A673 (cell line): ENCODE measurements around the gene WT1. TPM values are rescaled to one million over a fixed set of nuclear protein-coding genes. Genes with fewer than 3 reads are reported as not detected.
A peak's percentile ranks its signal among the peaks of the same experiment; 100 is the strongest.

Source experiments
- BruUV-seq: library from RNA; stranded (reverse); fragments of 400-500 nt; replicated peaks from 2 replicates; lab custom pipeline; 2021; lab: Mats Ljungman, UMichigan
- CTCF ChIA-PET: fragments of 300-600 bp; sonication (Branson Sonifier 250); formaldehyde crosslinking; loops from one replicate; lab custom pipeline; 2022; ENCODE audit warnings: antibody characterized with exemption; lab: Charles Lee
- POLR2A ChIA-PET: fragments of 300-600 bp; sonication (Branson Sonifier 250); formaldehyde crosslinking; loops from one replicate; lab custom pipeline; 2022; ENCODE audit warnings: antibody characterized with exemption; ENCODE audit not compliant: low non-redundant PET; lab: Charles Lee
- DNase-seq: peaks from one replicate; pipeline ENCODE4 v3.0.0-alpha.2; 2015; ENCODE audit warnings: low spot score
- H3K27ac ChIP-seq: fragments of 200-600 bp; sonication (generic); 2 replicates; pipeline ENCODE4 v1.5.1; 2016; ENCODE audit warnings: mixed run types, low read depth, mild to moderate bottlenecking, mixed read lengths, antibody characterized with exemption, low read length; ENCODE audit not compliant: poor library complexity, severe bottlenecking
- H3K27me3 ChIP-seq: fragments of 200-600 bp; sonication (generic); replicated peaks from 2 replicates; pipeline ENCODE4 v1.6.1; 2017; ENCODE audit warnings: mixed run types, low read depth, mild to moderate bottlenecking, mixed read lengths, antibody characterized with exemption, low read length; ENCODE audit not compliant: insufficient read depth, poor library complexity
- H3K36me3 ChIP-seq: fragments of 200-600 bp; sonication (generic); 2 replicates; pipeline ENCODE4 v1.6.1; 2016; ENCODE audit warnings: mixed run types, mild to moderate bottlenecking, mixed read lengths, antibody characterized with exemption, low read length; ENCODE audit not compliant: insufficient read depth, poor library complexity, severe bottlenecking
- H3K4me1 ChIP-seq: fragments of 200-600 bp; sonication (generic); 2 replicates; pipeline ENCODE4 v1.6.1; 2017; ENCODE audit warnings: mixed run types, mild to moderate bottlenecking, mixed read lengths, antibody characterized with exemption, low read length; ENCODE audit not compliant: insufficient read depth, poor library complexity, severe bottlenecking
- H3K4me3 ChIP-seq: fragments of 200-600 bp; sonication (generic); 2 replicates; pipeline ENCODE4 v1.5.1; 2016; ENCODE audit warnings: low read depth, mixed run types, mild to moderate bottlenecking, mixed read lengths, low read length; ENCODE audit not compliant: poor library complexity, severe bottlenecking
- H3K9me3 ChIP-seq: fragments of 200-600 bp; sonication (generic); 2 replicates; pipeline ENCODE4 v1.6.1; 2016; ENCODE audit warnings: mixed run types, low read depth, mild to moderate bottlenecking, mixed read lengths, antibody characterized with exemption, low read length; ENCODE audit not compliant: poor library complexity, severe bottlenecking
- EZH2 ChIP-seq: fragments of 200-600 bp; sonication (generic); IDR thresholded peaks from 2 replicates; pipeline ENCODE4 v1.6.1; 2017; ENCODE audit warnings: borderline replicate concordance, low read depth, mild to moderate bottlenecking, mixed read lengths, antibody characterized with exemption, low read length; ENCODE audit not compliant: poor library complexity, severe bottlenecking
- intact Hi-C: fragments of 100-400 bp; cut with micrococcal nuclease; formaldehyde crosslinking; loops from one replicate; pipeline ENCODE4 v1.10.0; 2022; ENCODE audit not compliant: unreplicated experiment
- total RNA-seq: library from RNA; stranded (reverse); gene quantifications from 2 replicates; pipeline ENCODE4 v1.2.3, GENCODE V29; 2021
- TF ChIP-seq, protein P1 (sequence below): fragments of 300-800, 200-600 bp; sonication (generic); conservative IDR thresholded peaks from 2 replicates; pipeline ENCODE4 v1.5.1; 2017; ENCODE audit warnings: low read depth, mild to moderate bottlenecking, antibody characterized with exemption, low read length, moderate library complexity, mixed read lengths

Gene WT1
- total RNA-seq, 1 experiment from 2014 or later = 10.4 TPM

DNA sequence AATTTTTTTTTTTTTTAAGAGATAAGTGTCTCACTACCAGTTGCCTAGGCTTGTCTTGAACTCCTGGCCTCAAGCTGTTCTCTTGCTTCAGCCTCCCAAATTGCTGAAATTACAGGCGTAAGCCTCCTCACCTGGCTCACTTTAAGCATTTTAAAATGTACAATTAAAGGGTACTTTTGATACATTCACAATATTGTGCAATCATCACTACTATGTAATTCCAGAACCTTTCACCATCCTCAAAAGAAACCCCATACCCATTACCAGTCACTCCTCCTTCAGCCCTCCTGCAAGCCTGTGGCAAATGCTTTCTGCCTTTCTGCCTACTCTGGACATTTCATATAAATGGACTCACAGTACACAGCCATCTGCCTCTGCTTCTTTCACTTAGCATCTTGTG is 34.5 kb upstream of the WT1 start:
- intact Hi-C loops = no loop called here
- H3K27ac ChIP-seq = no peak overlapping the region
- H3K27me3 ChIP-seq = peaks cover 60% of the 10 kb centered on the region
- no TSS peak for BruUV-seq
- DNase-seq = no peak
- H3K4me3 ChIP-seq = no peak overlapping the region
- ChIA-PET CTCF (no interaction called here), POLR2A (no interaction called here)
- no peaks in the 10 kb centered on the region for H3K9me3 ChIP-seq
- H3K4me1 ChIP-seq = peaks cover 8% of the 10 kb centered on the region
- TF ChIP-seq EZH2 = no peak
- TF ChIP-seq, protein P1, sequence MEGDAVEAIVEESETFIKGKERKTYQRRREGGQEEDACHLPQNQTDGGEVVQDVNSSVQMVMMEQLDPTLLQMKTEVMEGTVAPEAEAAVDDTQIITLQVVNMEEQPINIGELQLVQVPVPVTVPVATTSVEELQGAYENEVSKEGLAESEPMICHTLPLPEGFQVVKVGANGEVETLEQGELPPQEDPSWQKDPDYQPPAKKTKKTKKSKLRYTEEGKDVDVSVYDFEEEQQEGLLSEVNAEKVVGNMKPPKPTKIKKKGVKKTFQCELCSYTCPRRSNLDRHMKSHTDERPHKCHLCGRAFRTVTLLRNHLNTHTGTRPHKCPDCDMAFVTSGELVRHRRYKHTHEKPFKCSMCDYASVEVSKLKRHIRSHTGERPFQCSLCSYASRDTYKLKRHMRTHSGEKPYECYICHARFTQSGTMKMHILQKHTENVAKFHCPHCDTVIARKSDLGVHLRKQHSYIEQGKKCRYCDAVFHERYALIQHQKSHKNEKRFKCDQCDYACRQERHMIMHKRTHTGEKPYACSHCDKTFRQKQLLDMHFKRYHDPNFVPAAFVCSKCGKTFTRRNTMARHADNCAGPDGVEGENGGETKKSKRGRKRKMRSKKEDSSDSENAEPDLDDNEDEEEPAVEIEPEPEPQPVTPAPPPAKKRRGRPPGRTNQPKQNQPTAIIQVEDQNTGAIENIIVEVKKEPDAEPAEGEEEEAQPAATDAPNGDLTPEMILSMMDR = no peak
- no peaks in the 10 kb centered on the region for H3K36me3 ChIP-seq

DNA sequence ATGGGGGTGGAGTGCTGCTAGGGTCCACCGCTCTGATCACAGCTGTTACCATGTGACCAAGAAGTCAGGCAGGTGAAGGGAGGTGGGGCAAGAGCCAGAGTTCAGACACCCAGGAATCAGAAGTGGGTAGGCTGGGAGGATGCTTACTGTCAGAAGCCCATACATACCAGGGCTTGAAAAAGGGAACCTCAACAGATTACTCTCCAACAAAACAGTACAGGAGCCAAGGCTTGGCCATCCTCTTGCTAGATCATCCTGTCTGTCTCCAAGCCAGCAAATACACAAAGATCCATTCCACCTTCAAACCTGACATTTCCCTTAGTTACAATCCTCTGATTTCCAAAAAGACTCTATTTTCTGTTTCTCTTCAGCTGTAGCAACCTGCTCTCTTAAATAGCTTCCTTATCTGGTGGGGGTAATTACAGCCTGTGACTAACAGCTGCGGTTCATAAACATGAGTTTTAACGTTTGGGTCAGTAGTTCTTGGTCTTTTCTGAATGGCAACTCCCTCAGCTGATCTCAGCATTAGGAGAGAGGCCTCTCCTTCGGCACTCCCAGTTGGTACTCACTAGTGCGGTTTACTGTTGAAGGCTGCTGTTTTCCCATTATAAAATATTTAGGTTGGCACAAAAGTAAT is 31.1 kb upstream of the WT1 start:
- DNase-seq = no peak
- H3K4me3 ChIP-seq = no peak overlapping the region
- ChIA-PET CTCF (no interaction called here), POLR2A (interaction anchor here (0.6 kb wide), 1 partner anchor 665 kb away, joined by 3 read pairs; no protein-coding TSS in a partner anchor)
- no peak for TF ChIP-seq EZH2
- TF ChIP-seq, protein P1 = no peak
- H3K27me3 ChIP-seq = peaks cover 46% of the 10 kb centered on the region
- intact Hi-C loops = no loop called here
- BruUV-seq = no TSS peak
- no peaks in the 10 kb centered on the region for H3K4me1 ChIP-seq
- H3K36me3 ChIP-seq = no peaks in the 10 kb centered on the region
- no peaks in the 10 kb centered on the region for H3K9me3 ChIP-seq
- no peak overlapping the region for H3K27ac ChIP-seq

DNA sequence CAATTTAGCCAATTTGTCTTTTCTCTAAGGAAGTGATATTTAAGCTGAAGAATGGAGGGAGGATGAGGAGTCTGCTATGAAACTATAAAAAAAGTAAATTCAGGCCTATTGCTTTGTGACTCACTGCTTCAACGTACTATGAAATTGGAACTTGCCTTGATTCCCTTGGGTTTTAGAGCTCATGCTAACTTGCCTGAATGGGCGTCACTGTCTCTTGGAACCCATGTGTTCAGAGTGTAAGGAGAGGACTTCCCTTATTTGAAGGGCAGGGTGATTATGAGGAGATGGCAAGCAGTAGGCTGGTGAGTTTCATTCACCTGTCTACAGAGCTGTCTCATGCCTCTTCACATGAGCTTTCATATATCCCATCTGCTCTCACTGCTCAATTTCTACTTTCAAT is 28.7 kb upstream of the WT1 start:
- POLR2A ChIA-PET = no interaction called here
- CTCF ChIA-PET = interaction anchor here (1.1 kb wide), 1 partner anchor 141 kb away, joined by 3 read pairs; no protein-coding TSS in a partner anchor

More for the DNA sequence above, 28.7 kb upstream of the WT1 start:
- intact Hi-C loops = no loop called here
- no TSS peak for BruUV-seq
- Histone ChIP-seq H3K36me3 (no peaks in the 10 kb centered on the region), H3K27ac (no peak overlapping the region), H3K27me3 (peaks cover 37% of the 10 kb centered on the region), H3K4me1 (no peaks in the 10 kb centered on the region), H3K9me3 (no peaks in the 10 kb centered on the region), H3K4me3 (no peak overlapping the region)
- peak; percentile 64 for DNase-seq
- TF ChIP-seq EZH2 = no peak
- TF ChIP-seq, protein P1 = no peak
